Activated naive CD4-positive, alpha-beta T cell treated with anti-CD3 and anti-CD28 coated beads, Interleukin-2, amount 50 U/mL, for 16 hours (primary cell): ENCODE measurements around the gene TAMALIN.

ENCODE experiments used
- DNase-seq: peaks from one replicate; pipeline ENCODE4 v3.0.0-alpha.2; 2020

Gene TAMALIN

DNA sequence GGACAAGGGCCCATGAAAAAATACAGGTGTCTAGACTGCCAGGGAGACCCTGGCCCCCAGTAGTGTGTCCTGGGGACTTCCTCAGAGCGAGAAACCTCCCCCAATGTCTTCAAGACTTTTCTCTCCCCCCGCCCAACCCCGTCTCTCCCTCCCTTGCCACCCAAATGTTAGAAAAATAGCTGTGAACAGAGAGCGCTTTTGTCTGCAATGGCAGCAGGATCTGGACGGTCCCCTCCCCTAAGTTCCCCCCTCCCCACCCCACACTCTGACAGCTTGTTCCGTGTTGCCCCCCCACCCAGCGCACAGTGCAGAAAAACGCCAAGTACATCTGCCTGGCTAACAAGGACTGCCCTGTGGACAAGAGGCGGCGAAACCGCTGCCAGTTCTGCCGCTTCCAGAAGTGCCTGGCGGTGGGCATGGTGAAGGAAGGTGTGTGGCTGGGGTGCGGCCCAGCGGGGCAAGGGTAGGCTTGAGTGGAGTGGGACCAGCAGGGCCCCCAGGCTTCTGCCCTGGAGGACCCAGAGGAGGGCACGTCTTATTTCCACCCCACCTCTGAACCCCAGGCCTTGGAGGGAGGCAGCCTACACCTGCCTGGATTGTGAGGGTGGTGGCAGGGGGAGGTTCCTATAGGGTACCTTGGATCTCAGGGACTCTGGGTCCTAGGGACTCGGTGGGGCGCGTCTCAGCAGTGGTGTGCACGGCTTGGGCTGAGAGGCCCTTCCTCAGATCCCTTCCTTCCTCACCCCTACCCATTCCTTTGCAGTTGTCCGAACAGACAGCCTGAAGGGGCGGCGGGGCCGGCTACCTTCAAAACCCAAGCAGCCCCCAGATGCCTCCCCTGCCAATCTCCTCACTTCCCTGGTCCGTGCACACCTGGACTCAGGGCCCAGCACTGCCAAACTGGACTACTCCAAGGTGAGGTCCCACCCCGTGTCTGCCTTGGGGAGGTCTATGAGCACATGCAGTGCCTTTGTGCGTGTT lies 49.3 kb downstream of the TAMALIN start:
- DNase-seq: no peak

DNA sequence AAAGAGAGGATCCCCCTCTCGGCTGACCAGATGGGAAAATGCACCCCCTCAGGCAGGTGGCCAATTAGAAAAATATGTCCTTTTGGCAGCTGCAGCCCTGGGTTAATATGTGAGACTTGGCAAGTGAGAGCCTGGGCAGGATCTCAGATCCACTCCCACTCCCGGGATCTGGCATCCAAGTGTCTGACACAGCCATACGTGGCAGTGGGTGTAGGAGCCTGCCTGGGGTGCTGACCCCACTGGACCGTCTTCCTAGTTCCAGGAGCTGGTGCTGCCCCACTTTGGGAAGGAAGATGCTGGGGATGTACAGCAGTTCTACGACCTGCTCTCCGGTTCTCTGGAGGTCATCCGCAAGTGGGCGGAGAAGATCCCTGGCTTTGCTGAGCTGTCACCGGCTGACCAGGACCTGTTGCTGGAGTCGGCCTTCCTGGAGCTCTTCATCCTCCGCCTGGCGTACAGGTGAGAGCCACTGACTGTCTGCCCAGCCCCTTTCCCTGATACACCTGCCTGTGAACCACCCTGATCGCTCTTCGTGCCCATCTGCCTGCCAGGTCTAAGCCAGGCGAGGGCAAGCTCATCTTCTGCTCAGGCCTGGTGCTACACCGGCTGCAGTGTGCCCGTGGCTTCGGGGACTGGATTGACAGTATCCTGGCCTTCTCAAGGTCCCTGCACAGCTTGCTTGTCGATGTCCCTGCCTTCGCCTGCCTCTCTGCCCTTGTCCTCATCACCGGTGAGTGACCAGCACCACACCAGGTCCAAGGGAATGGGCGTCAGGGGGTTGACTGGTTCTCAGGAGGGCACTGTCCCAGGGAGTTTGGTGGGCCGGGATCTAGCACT lies 50.3 kb downstream of the TAMALIN start:
- no peak for DNase-seq

DNA sequence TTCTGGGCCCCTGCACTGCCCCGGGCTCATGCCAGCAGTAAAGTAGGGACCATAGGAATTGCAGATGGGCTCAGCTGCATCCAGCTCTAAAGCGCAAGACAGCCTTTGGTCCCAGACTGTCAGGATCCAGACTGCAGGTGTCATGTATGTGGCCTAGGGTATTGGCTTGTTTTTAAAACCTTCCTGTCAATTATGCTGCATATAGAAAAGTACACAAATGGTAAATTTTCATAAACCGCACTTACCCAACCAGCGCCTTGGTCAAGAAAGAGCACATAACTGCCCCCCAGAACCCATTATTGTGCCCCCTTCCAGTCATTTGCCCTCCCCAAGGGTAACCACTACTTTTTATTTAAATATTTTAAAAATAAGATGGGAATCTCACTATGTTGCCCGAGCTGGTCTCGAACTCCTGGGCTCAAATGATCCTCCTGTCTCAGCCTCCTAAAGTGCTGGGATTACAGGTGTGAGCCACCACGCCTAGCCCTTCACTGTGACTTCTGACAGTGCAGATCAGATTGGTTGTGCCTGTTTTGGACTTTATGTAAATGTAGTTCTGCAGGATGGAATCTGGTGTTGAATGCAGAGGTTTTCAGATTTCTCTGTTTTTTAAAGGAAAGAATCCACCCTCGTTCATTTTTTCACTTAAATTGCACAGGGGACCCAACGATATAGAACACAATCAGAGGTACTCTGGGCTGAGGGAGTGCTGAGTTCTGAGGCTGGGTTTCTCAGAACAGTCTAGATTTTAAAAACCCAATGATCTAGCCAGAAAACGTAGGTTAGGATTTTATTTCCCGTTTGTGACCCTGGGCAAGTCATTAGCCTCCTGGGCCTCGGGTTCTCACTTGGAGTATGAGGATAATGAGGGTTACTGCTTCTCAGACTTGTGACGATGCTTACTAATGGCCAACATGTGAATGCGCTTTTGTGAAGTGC lies 51.2 kb downstream of the TAMALIN start:
- DNase-seq: no peak

DNA sequence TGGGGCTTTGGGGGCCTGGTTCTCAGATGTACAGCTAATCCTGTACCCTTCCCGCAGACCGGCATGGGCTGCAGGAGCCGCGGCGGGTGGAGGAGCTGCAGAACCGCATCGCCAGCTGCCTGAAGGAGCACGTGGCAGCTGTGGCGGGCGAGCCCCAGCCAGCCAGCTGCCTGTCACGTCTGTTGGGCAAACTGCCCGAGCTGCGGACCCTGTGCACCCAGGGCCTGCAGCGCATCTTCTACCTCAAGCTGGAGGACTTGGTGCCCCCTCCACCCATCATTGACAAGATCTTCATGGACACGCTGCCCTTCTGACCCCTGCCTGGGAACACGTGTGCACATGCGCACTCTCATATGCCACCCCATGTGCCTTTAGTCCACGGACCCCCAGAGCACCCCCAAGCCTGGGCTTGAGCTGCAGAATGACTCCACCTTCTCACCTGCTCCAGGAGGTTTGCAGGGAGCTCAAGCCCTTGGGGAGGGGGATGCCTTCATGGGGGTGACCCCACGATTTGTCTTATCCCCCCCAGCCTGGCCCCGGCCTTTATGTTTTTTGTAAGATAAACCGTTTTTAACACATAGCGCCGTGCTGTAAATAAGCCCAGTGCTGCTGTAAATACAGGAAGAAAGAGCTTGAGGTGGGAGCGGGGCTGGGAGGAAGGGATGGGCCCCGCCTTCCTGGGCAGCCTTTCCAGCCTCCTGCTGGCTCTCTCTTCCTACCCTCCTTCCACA lies 52.0 kb downstream of the TAMALIN start:
- no peak for DNase-seq

DNA sequence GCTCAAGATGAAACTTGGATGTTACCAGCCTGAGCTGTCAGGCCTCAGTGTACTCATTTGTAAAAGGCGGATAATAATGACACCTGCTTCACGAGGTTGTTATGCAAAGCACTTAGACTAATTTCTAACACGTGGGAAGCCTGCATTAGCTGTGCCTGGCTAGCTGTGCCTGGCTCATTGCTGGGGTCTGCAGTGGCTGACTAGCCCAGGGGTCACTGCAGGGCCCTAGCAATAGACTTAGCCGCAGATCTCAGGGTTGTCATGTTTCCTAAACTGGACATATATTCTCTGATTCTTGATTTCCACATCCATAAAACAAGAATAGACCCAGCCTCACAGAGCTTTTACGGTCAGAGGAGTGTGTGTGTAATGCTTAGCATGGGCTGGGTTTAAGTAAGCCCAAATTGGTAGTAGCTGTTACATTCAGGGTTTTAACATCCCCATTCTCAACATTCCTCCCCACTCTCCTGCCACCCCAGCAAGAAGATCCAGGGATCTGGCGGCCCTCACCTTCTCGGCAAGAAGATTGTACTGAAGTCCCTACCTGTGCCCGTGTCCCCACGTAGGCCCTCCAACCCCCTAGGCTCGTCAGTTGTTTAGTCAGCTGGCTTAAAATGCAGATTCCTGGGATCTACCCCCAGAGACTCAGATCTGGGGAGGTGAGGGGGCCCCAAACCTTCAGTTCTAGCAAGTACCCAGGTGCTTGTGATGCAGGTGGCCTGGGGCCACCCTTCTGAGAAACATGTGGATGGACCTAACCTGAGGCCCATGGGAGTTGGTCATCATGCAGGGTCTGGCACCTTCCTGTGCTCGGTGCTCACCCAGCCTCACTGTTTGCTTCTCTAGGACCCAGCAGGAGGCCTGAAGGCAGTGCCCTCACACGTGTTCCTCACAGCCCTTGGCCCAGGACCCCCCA lies 53.1 kb downstream of the TAMALIN start:
- no peak for DNase-seq

DNA sequence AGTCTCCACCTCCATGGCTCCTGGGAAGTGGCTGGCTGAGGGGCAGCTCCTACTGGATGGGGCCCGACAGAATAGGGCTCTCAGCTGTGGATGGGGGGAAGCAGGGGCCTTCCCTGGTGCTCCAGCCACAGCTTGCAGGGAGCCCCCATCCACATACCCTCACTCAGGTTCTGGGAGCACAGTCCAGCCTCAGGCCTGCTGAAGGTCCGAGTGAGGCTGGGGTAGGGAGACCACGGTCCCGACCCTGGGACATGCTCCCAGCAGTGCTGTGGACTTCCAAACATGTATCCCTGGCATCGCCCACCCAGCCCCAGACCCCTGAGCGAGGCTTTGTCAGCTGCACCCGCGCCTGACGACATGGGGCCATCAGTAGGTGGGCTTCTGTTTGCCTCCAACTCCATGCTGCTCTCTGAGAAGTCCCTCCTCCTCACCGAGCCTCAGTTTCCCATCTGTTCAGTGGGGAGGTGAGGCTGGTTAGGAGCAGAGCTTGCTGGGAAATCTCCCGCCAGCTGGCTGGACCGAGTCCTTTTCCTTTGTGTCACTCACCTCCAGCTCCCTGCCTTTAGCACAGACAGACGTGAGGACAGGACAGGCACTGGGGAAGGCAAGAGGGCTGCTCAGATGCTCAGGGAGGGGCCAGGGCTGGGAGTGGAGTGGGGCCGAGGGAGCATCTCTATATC lies 53.9 kb downstream of the TAMALIN start:
- no peak for DNase-seq

DNA sequence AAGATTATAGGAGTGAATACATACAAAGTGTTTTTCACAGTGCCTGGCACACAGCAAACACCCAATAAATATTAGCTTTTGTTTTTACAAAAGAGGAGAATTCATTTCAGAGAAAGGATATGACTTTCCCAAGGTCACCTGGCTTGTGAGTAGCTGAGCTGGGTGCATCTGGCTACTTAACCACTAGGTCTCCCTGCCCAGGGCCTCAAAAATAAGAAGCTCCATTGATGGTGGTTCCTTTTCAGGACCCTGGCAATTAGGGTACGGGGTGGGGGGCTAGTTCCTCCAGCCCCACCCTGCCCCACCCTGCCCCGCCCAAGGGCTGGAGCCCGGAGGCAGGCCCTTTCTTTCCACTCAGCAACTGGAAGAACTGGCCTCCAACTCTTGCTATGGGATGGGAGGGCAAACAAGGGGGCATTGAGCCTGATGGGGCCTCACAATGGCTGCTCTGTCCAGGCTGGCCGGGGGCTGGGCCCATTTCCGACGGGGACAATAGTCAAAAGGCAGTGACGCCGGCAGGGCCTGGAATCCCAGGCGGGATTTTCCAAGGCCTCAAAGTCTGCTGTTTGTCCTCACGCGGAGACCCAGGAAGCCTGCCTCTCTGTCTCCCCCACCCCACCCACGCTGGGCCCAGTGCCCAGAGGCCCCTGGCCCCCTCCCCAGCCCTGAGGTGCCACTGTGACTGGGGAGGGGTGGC lies 54.9 kb downstream of the TAMALIN start:
- DNase-seq: no peak

DNA sequence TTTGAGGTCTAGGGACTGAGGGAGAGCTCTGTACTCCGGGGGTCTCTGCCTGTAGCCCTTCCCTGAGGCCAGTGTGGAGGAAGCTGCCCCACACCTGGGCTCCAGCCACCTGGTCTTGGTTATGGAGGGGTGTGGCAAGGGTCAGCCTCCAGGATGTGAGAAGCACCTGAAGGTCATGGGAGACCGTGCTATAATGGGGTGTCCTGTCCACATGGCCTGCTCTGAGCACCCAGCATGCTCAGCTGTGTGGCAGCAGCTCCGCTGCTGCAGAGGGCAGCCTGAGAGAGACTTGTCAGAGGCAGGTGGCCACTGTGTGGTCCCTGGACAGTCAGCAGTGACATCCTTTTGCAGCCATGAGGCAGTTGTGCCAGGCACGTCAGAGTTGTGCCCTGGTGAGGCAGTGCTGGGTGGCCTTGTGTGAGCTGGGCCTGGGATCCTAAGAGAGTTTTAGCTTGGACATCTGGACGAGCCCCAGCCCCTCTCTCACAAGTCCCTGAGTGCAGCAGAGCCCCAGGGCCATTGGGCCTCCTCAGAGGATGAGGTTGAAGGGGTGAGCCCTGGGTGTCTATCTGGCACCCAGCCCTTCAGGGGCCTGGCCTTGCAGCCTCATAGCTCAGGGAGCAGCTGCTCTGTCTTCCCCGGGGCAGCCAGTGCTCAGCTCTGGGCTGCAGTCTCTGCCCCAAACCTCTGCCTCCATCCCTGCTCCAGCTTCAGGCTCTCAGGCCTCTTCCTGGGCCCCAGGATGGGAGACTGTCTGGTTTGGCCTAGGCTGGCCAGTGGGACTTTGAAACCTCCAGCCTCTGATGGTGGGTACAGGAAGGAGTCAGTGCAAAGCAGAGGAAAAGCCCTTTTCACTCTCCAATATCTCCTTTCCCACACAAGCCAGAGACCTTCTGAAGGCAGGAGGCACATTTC lies 55.7 kb downstream of the TAMALIN start:
- no peak for DNase-seq

DNA sequence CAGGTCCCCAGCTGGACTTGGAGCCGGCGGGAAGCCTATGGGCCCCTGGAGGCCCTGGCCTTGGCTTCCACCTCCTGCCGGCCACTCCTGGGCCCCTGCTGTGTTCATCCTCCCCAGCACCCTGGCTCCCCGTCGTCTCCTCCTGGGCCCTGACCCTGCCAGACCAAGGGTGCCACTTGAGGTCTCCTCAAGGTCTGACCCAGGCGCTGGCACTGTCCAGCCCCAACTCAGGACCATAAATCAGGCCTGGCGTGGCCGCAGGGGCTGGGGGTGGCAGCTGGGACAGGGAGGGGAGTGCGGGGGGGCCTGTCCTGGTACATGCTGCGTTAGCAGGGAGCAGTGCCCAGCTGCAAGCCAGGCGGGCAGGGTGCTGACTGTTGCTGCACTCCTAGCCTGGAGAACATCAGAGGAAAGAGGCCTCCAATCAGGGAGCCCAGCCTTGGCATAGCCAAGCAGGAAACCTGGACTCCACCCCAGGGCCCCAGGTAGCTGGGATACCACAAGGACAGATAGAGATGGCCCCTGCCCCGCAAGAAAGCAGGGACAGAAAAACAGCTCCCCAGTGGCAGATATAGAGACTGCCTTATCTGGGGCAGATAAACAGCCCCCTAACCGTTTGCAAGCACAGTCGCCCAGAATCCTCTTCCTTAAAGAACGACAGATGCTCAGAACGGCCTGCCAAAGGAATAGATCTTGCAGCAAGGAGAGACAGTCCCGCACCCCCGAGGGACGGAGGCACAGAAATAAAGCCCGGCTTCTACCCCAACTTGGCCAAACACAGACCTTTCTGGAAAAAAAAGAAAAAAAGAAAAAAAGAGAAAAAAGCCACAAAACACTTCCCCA lies 56.6 kb downstream of the TAMALIN start:
- DNase-seq: no peak

DNA sequence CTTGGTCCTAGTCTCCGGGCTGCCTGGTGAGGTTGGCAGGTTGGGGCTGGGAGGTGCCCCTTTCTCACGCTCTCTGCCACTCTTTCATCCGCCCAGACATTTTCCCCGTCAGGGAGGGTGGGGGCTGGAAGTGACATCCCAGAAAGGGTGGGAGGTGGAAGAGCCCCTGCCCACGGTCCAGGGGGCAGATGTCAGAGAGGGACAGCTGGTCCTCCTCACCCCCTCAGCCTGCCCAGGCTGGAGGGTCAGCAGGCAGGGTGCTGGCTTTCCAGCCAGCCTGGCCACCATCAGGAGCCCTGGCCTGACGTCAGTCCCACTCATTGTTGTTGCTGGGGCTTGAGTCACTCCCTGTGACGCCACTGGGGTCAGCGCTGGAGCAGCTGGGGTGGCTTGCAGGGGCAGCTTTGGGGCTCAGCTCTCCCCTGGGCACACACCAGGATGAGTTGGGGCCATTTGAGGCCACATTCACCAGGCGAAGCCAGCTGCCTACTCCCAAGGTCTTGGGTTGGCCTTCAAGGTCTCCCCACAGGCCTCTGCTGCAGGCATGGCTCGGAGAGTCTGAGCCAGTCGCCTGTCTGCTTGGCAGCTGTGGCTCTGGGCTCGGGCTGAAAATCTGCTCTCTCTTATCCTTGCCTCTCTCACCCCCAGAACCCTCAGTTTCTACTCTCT lies 57.4 kb downstream of the TAMALIN start:
- DNase-seq: no peak
